Common myeloid progenitor, CD34-positive (primary cell): ENCODE data around the gene KLHL18.

Experiments
- CTCF ChIA-PET: fragments of 350-600 bp; sonication (Branson Sonifier 250); formaldehyde crosslinking; loops from one replicate; lab custom pipeline; 2021; ENCODE audit warnings: antibody characterized with exemption; lab: Charles Lee
- POLR2A ChIA-PET: fragments of 350-600 bp; sonication (Branson Sonifier 250); formaldehyde crosslinking; loops from one replicate; lab custom pipeline; 2021; ENCODE audit warnings: antibody characterized with exemption; lab: Charles Lee
- DNase-seq, 3 donors: peaks; one replicate each; pipeline versions ENCODE4 v3.0.0 to v3.0.0-alpha.2; 2013
- H3K27ac ChIP-seq, 2 experiments: 1 replicate in 1 of 2; 2 replicates in 1 of 2; pipeline ENCODE4 v1.7.0; 2013; ENCODE audit warnings: inconsistent platforms in 2 of 2, low read length in 2 of 2, mild to moderate bottlenecking in 2 of 2, low read depth in 1 of 2, moderate library complexity in 1 of 2; ENCODE audit not compliant: severe bottlenecking in 2 of 2, insufficient read depth in 1 of 2, poor library complexity in 1 of 2
- H3K27me3 ChIP-seq, 5 experiments: replicated peaks in 2 of 5; 1 replicate in 3 of 5; 2 replicates in 2 of 5; pipeline versions ENCODE4 v1.6.1 to v1.7.0; 2013; ENCODE audit warnings: low read length in 4 of 5, mild to moderate bottlenecking in 2 of 5, moderate library complexity in 2 of 5, inconsistent platforms in 1 of 5; ENCODE audit not compliant: insufficient read depth in 5 of 5, control insufficient read depth in 4 of 5
- H3K36me3 ChIP-seq, 4 experiments: 1 replicate in 2 of 4; 2 replicates in 2 of 4; pipeline versions ENCODE4 v1.6.1 to v1.7.0; 2013; ENCODE audit warnings: low read length in 3 of 4, control low read depth in 1 of 4, mild to moderate bottlenecking in 1 of 4; ENCODE audit not compliant: control insufficient read depth in 4 of 4, insufficient read depth in 4 of 4
- H3K4me1 ChIP-seq, 4 experiments: 1 replicate in 3 of 4; 2 replicates in 1 of 4; pipeline versions ENCODE4 v1.6.1 to v1.7.1; 2013; ENCODE audit warnings: low read length in 3 of 4, mild to moderate bottlenecking in 3 of 4, control low read depth in 1 of 4, inconsistent platforms in 1 of 4, moderate library complexity in 1 of 4; ENCODE audit not compliant: control insufficient read depth in 4 of 4, insufficient read depth in 4 of 4; ENCODE audit errors: control extremely low read depth in 1 of 4
- H3K4me3 ChIP-seq, 7 experiments: 1 replicate in 4 of 7; 2 replicates in 3 of 7; pipeline versions ENCODE4 v1.5.1 to v1.7.0; 2013; ENCODE audit warnings: mild to moderate bottlenecking in 7 of 7, low read length in 6 of 7, moderate library complexity in 6 of 7, inconsistent platforms in 2 of 7, low read depth in 2 of 7, control low read depth in 1 of 7; ENCODE audit not compliant: insufficient read depth in 4 of 7, control insufficient read depth in 1 of 7; ENCODE audit errors: extremely low read depth in 1 of 7
- H3K9me3 ChIP-seq, 5 experiments: 1 replicate in 4 of 5; 2 replicates in 1 of 5; pipeline versions ENCODE4 v1.6.1 to v1.7.1; 2013; ENCODE audit warnings: low read length in 4 of 5, mild to moderate bottlenecking in 2 of 5, inconsistent platforms in 1 of 5, low read depth in 1 of 5, moderate library complexity in 1 of 5; ENCODE audit not compliant: control insufficient read depth in 4 of 5, insufficient read depth in 2 of 5; ENCODE audit errors: control extremely low read depth in 1 of 5
- WGBS: methylation state at CpG from one replicate; pipeline ENCODE4 v1.1.5; 2013; ENCODE audit not compliant: insufficient coverage; 5-methylcytosine and 5-hydroxymethylcytosine counted together

The KLHL18 gene

GRCh38 chr3:47260605-47261004 lies 22.1 kb upstream of the KLHL18 start:
- POLR2A ChIA-PET, result no interaction called here

DNA sequence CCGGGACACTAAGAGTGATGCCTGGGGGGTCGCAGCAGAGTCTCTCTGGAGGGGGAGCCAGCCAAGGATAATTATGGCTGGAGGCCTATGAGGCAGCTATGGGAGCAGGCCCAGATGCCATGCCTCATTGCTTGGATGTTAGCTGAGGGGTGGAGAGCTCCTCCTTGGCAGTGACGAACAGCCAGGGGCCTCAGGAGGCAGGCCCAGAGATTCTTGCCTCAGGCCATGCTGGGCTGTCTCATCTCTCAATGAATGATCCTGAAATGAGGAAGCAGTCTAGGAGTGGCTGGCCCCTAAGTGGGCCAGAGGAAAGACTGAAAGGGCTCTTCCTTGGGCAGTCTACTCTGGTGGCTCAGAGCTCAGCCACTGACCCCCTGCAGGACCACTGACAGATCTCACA lies 21.4 kb upstream of the KLHL18 start:
- DNase-seq, result no peak
- Histone ChIP-seq H3K4me3 (no peak overlapping the region), H3K4me1 (peaks cover 0 to 15% (median 5%) of the 10 kb centered on the region in 4 experiments), H3K27me3 (no peaks in the 10 kb centered on the region), H3K9me3 (no peaks in the 10 kb centered on the region), H3K36me3 (no peaks in the 10 kb centered on the region), H3K27ac (no peak overlapping the region)
- ChIA-PET CTCF (interaction anchor here (0.5 to 1.8 kb wide), 4 partner anchors 11 to 42 kb away, joined by 3 to 7 read pairs (median 3); no protein-coding TSS in a partner anchor), POLR2A (interaction anchor here (0.6 kb wide), 1 partner anchor 53 kb away, joined by 4 read pairs; no protein-coding TSS in a partner anchor)
- 90% methylated on average over 2 of the region's 3 CpGs for WGBS

More at GRCh38 chr3:47260605-47261004, 22.1 kb upstream of the KLHL18 start:
- Histone ChIP-seq H3K4me1 (peaks cover 0 to 8% (median 4%) of the 10 kb centered on the region in 4 experiments), H3K4me3 (no peak overlapping the region), H3K27ac (no peak overlapping the region), H3K27me3 (no peaks in the 10 kb centered on the region), H3K9me3 (no peaks in the 10 kb centered on the region), H3K36me3 (no peaks in the 10 kb centered on the region)
- CTCF ChIA-PET, result interaction anchor here (1.2 to 1.8 kb wide), 3 partner anchors 10 to 31 kb away, joined by 3 to 7 read pairs (median 3); no protein-coding TSS in a partner anchor
- 91% methylated on average over 4 of the region's 4 CpGs for WGBS
- no peak for DNase-seq

GRCh38 chr3:47265008-47265407 lies 17.7 kb upstream of the KLHL18 start:
- Histone ChIP-seq H3K27ac (no peak overlapping the region), H3K4me3 (no peak overlapping the region), H3K9me3 (no peaks in the 10 kb centered on the region), H3K36me3 (no peaks in the 10 kb centered on the region), H3K27me3 (no peaks in the 10 kb centered on the region), H3K4me1 (peaks cover 0 to 36% (median 21%) of the 10 kb centered on the region in 4 experiments)
- DNase-seq, result no peak
- ChIA-PET POLR2A (no interaction called here), CTCF (interaction anchor here (1.2 to 4.4 kb wide), 4 partner anchors 13 to 53 kb away, joined by 3 to 19 read pairs (median 4); no protein-coding TSS in a partner anchor)
- WGBS, result 100% methylated on average over 1 of the region's 1 CpG

- ChIA-PET POLR2A (no interaction called here), CTCF (interaction anchor here (0.8 to 4.4 kb wide), 6 partner anchors 8 to 53 kb away, joined by 3 to 19 read pairs (median 4); no protein-coding TSS in a partner anchor)
- no peak overlapping the region for H3K4me3 ChIP-seq
- no peaks in the 10 kb centered on the region for H3K36me3 ChIP-seq
- no peaks in the 10 kb centered on the region for H3K9me3 ChIP-seq
- no peaks in the 10 kb centered on the region for H3K27me3 ChIP-seq
- WGBS, result 91% methylated on average over 8 of the region's 10 CpGs
- DNase-seq, result no peak
- H3K27ac ChIP-seq, result no peak overlapping the region
- H3K4me1 ChIP-seq, result peaks cover 0 to 32% (median 19%) of the 10 kb centered on the region in 4 experiments
These were observed 16.9 kb upstream of the KLHL18 start for GRCh38 chr3:47265725-47266428.

DNA sequence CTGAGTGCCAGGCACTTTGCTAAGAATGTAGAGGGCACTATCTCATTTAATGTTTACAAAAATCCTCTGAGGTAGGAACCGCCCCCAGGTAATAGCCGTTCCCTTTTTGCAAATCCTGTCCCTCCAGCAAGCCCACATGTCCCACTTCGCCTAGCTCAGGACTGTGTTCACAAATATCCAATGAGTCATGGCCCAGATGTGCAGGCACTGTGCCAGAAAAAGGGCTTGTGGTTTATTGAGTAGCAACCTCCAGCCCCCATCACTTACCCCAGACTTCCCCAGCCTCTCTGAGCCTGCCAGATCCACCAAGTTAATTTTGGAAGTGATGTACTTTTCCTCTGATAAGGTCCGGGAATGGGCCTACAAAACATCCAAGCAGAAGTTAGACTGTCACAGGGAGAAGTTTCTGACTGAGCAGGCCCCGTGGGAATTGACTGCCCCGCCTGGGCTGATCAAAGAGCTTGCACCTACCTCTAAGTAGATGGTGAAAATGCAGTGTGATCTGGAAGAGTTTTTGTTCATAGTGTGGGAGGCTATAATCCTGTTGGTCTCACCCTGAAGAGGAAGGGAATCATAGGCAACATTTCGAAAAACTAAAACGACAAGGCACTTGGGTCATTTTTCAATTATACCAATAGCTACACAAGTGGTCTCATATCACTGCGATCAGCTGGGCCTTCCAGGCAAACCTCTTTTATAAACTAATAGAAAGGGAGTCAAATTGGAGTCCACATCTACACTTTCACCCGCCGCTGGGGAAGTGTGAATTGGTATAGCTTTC lies 15.8 kb upstream of the KLHL18 start:
- no peaks in the 10 kb centered on the region for H3K27me3 ChIP-seq
- ChIA-PET CTCF (interaction anchor here (0.8 to 4.4 kb wide), 4 partner anchors 9 to 15 kb away, joined by 3 to 19 read pairs (median 4); no protein-coding TSS in a partner anchor), POLR2A (no interaction called here)
- peaks cover 0 to 6% (median 1%) of the 10 kb centered on the region in 4 experiments for H3K36me3 ChIP-seq
- no peaks in the 10 kb centered on the region for H3K9me3 ChIP-seq
- H3K27ac ChIP-seq, result peak overlapping the region in 1 of 2 experiments; percentile 35
- no peak overlapping the region for H3K4me3 ChIP-seq
- peak; percentile 93 to 99 (median 98) for DNase-seq
- H3K4me1 ChIP-seq, result peaks cover 0 to 32% (median 19%) of the 10 kb centered on the region in 4 experiments
- WGBS, result 25% methylated on average over 4 of the region's 11 CpGs

- no peak for DNase-seq
- Histone ChIP-seq H3K4me3 (no peak overlapping the region), H3K9me3 (no peaks in the 10 kb centered on the region), H3K36me3 (peaks cover 0 to 6% (median 1%) of the 10 kb centered on the region in 4 experiments), H3K27ac (peak overlapping the region in 1 of 2 experiments; percentile 35), H3K27me3 (no peaks in the 10 kb centered on the region), H3K4me1 (peaks cover 0 to 32% (median 19%) of the 10 kb centered on the region in 4 experiments)
- POLR2A ChIA-PET, result no interaction called here
- CTCF ChIA-PET, result interaction anchor here (1.0 to 1.6 kb wide), 2 partner anchors 11 to 15 kb away, joined by 3 to 5 read pairs; no protein-coding TSS in a partner anchor
These were observed 15.3 kb upstream of the KLHL18 start for GRCh38 chr3:47267490-47267824.
